OCI-LY3 (cell line): ENCODE results near the gene SCYGR2.
A peak's percentile ranks its signal among the peaks of the same experiment; 100 is the strongest.

Experiments
- H2AFZ ChIP-seq: fragments of 200-600, 300-600 bp; shearing (Covaris generic); 2 replicates; pipeline ENCODE4 v1.6.0; 2014; ENCODE audit warnings: antibody characterized with exemption, low read depth, low read length
- H3K27ac ChIP-seq: fragments of 200-600, 300-600 bp; sonication (generic); 2 replicates; pipeline ENCODE4 v1.5.1; 2014; ENCODE audit warnings: mild to moderate bottlenecking, low read length, moderate library complexity, mixed read lengths
- H3K27me3 ChIP-seq: fragments of 200-600, 300-600 bp; sonication (generic); 2 replicates; pipeline ENCODE4 v1.6.1; 2014; ENCODE audit warnings: low read depth, low read length, mixed read lengths
- H3K36me3 ChIP-seq: fragments of 200-600, 300-600 bp; sonication (generic); replicated peaks from 2 replicates; pipeline ENCODE3; 2014; ENCODE audit warnings: low read depth, low read length, mixed read lengths
- H3K4me1 ChIP-seq: fragments of 300-600, 200-600 bp; sonication (generic); 2 replicates; pipeline ENCODE4 v1.6.1; 2014; ENCODE audit warnings: low read length, mixed read lengths
- H3K4me2 ChIP-seq: fragments of 200-600, 300-600 bp; sonication (generic); 2 replicates; pipeline ENCODE4 v1.6.1; 2014; ENCODE audit warnings: low read length, mixed read lengths
- H3K4me3 ChIP-seq: fragments of 300-600, 200-600 bp; sonication (generic); 2 replicates; pipeline ENCODE4 v1.5.1; 2014; ENCODE audit warnings: antibody characterized with exemption, mild to moderate bottlenecking, low read length, moderate library complexity
- H3K79me2 ChIP-seq: fragments of 300-600, 200-600 bp; shearing (Covaris generic); 2 replicates; pipeline ENCODE4 v1.6.1; 2014; ENCODE audit warnings: mild to moderate bottlenecking, low read length, mixed read lengths
- H3K9ac ChIP-seq: fragments of 300-600, 200-600 bp; shearing (Covaris generic); 2 replicates; pipeline ENCODE4 v1.6.0; 2014; ENCODE audit warnings: mild to moderate bottlenecking, low read length, moderate library complexity
- H3K9me3 ChIP-seq: fragments of 200-600, 300-600 bp; shearing (Covaris generic); 2 replicates; pipeline ENCODE4 v1.6.1; 2014; ENCODE audit warnings: low read length, mixed read lengths; ENCODE audit not compliant: insufficient read depth
- H4K20me1 ChIP-seq: fragments of 200-600, 300-600 bp; sonication (generic); 2 replicates; pipeline ENCODE4 v1.6.1; 2016; ENCODE audit warnings: low read length, mixed read lengths; ENCODE audit not compliant: insufficient read depth
- CTCF ChIP-seq: fragments of 200-600, 300-600 bp; sonication (generic); IDR thresholded peaks from 2 replicates; pipeline ENCODE4 v1.5.1; 2014; ENCODE audit warnings: antibody characterized with exemption, low read length, low read depth
- EZH2phosphoT487 ChIP-seq: fragments of 200-600 bp; shearing (Covaris generic); IDR thresholded peaks from 2 replicates; pipeline ENCODE4 v1.6.1; 2018; ENCODE audit warnings: antibody characterized with exemption, mixed run types, low read depth

Gene SCYGR2

GRCh38 chr2:227597998-227598397, 695 bp upstream of the SCYGR2 start:
- H3K4me2 ChIP-seq: no peak overlapping the region
- H3K79me2 ChIP-seq: no peaks in the 10 kb centered on the region
- no peak overlapping the region for H2AFZ ChIP-seq
- no peak overlapping the region for H3K4me3 ChIP-seq
- no peaks in the 10 kb centered on the region for H4K20me1 ChIP-seq
- no peak overlapping the region for H3K27ac ChIP-seq
- TF ChIP-seq CTCF (no peak), EZH2phosphoT487 (no peak)
- H3K9me3 ChIP-seq: no peaks in the 10 kb centered on the region
- no peaks in the 10 kb centered on the region for H3K27me3 ChIP-seq
- no peaks in the 10 kb centered on the region for H3K4me1 ChIP-seq
- no peak overlapping the region for H3K9ac ChIP-seq
- H3K36me3 ChIP-seq: no peaks in the 10 kb centered on the region

GRCh38 chr2:227602358-227602757, 3.7 kb downstream of the SCYGR2 start:
- Histone ChIP-seq H3K4me2 (no peak overlapping the region), H3K9ac (no peak overlapping the region), H3K27me3 (no peaks in the 10 kb centered on the region), H3K79me2 (no peaks in the 10 kb centered on the region), H3K36me3 (no peaks in the 10 kb centered on the region), H2AFZ (no peak overlapping the region), H4K20me1 (no peaks in the 10 kb centered on the region), H3K4me1 (no peaks in the 10 kb centered on the region; the same call in 1 of the 2 replicates), H3K4me3 (no peak overlapping the region), H3K9me3 (no peaks in the 10 kb centered on the region), H3K27ac (no peak overlapping the region)
- TF ChIP-seq EZH2phosphoT487: no peak
- TF ChIP-seq CTCF: no peak

- no peak overlapping the region for H2AFZ ChIP-seq
- H3K4me1 ChIP-seq: peaks cover 22% of the 10 kb centered on the region
- H3K4me2 ChIP-seq: no peak overlapping the region
- no peak overlapping the region for H3K9ac ChIP-seq
- H4K20me1 ChIP-seq: no peaks in the 10 kb centered on the region
- H3K4me3 ChIP-seq: no peak overlapping the region
- no peaks in the 10 kb centered on the region for H3K27me3 ChIP-seq
- no peak for TF ChIP-seq CTCF
- TF ChIP-seq EZH2phosphoT487: no peak
- no peaks in the 10 kb centered on the region for H3K36me3 ChIP-seq
- no peaks in the 10 kb centered on the region for H3K79me2 ChIP-seq
- no peak overlapping the region for H3K27ac ChIP-seq
- no peaks in the 10 kb centered on the region for H3K9me3 ChIP-seq
These were observed 7.8 kb downstream of the SCYGR2 start for GRCh38 chr2:227606476-227606875.

- H3K36me3 ChIP-seq: no peaks in the 10 kb centered on the region
- no peak overlapping the region for H3K9ac ChIP-seq
- no peaks in the 10 kb centered on the region for H3K9me3 ChIP-seq
- no peaks in the 10 kb centered on the region for H3K27me3 ChIP-seq
- H3K79me2 ChIP-seq: no peaks in the 10 kb centered on the region
- H4K20me1 ChIP-seq: no peaks in the 10 kb centered on the region
- H3K27ac ChIP-seq: no peak overlapping the region
- H3K4me2 ChIP-seq: 0 out of 2 replicates have a peak overlapping the region, but pooled peaks have one; percentile 34
- peaks cover 26% of the 10 kb centered on the region for H3K4me1 ChIP-seq
- TF ChIP-seq EZH2phosphoT487: no peak
- no peak for TF ChIP-seq CTCF
- H3K4me3 ChIP-seq: no peak overlapping the region
- H2AFZ ChIP-seq: no peak overlapping the region
These were observed 9.2 kb downstream of the SCYGR2 start for GRCh38 chr2:227607941-227608340.
